Posterior cingulate gyrus (tissue), 11 donors: ENCODE results near the gene DNAJC16.
"Not testable (repeated sequence)": the region's sequence is repeated elsewhere in the genome, so short reads cannot be mapped to it uniquely, and the experiment has no call there.

Experiments
- DNase-seq, 10 donors: peaks; one replicate each; pipeline versions ENCODE4 v3.0.0 to v3.0.0-alpha.2; 2020 to 2021; ENCODE audit warnings: mixed read lengths in 3 of 10
- intact Hi-C: fragments of 100-400 bp; cut with DNase I; formaldehyde crosslinking; loops from one replicate; pipeline ENCODE4 v1.15.1; 2023

The DNAJC16 gene

DNA sequence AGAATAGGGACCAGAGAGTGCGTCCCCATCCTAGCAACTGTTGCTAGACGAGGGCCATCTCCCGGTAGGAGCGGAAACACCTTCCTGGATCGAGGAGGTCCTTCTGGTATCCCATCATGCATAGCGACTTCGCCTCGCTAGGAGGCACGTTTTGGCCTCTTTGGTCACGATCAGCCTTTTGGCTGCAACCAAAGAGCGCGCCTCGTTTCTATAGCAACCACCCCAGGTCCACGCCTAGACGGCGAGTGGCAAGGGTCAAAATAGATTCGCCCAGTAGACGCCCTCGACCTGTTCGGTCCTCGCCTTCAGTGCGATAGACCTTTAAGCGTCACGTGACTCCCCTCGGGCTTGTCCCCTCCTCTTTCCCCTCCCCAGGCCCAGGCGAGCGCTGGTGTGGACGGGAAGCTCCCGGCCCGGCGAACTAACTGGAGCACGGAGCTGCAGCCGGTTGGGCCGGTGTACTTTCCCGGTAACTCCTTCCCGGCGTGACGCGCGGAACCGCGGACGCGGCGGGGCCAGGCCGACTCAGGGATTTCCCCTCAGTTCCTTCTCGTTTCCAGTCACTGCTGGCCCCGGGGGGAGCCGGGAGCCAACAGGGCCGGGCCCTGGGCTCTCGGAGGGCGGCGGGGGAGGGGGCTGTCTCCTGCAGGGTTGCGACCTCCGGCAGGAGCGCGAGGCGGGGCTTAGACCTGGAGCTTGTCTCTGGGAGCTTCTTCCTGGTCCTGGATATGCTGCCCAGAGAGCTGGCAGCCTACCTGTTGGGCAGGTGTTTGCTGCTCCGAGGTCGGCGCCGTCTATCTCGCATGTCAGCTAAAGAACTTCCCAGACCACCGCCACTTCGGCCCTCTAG, at the start of gene DNAJC16:
Gene DNAJC16, plus strand, starts transcription at position 359 of the 850 bp plus-strand sequence. CDS start 2,258 bp downstream, outside the sequence.
- intact Hi-C loops = loop anchor here (2.0 to 5.0 kb wide), 2 partner anchors 76 to 90 kb away; partner anchors contain the start of gene DDI2
- DNase-seq = peak; percentile 97 to 100 (median 99)

DNA sequence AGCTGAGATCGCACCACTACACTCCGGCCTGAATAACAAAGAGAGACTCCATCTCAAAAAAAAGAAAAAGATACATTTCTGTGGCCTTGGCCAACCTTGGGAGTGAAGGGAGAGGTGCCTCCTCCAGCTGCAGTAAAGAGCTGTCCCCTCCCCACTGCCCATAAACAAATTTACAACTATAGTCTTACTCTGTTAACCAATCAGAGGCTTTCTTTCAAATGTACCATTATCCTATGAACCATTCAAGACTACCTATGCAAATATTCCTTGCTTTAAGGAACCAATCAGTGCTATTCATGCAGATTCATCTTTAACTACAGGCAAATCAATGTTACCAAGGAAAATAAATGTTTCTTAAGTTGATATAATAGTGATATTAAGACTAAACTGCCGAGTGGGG, 49.7 kb upstream of the DNAJC16 start:
- peak in 1 of 10 donors; percentile 4 for DNase-seq
- intact Hi-C loops = no loop called here

DNA sequence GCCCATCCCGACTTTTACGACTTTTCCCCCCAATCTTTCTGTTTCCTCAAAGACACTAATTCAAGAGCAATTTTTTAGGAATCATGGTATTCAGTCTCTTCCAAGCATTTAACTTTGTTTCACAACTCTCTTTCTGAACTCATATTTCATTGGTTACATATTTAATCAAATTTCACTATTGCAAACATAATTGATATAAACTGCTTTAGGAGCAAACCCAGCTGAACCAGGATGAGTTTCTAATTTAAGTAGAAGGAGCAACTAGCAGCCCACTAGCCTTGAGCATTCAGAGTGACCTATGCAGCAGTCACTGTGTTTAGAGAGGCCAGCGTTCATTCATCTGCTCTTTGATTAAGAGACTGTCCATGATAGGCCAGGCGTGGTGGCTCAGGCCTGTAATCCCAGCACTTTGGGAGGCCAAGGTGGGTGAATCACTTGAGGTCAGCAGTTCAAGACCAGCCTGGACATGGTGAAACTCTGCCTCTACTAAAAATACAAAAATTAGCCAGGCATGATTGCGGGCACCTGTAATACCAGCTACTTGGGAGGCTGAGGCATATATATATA, 48.9 kb upstream of the DNAJC16 start:
- peak in 1 of 10 donors; percentile 8 for DNase-seq
- intact Hi-C loops = no loop called here

DNA sequence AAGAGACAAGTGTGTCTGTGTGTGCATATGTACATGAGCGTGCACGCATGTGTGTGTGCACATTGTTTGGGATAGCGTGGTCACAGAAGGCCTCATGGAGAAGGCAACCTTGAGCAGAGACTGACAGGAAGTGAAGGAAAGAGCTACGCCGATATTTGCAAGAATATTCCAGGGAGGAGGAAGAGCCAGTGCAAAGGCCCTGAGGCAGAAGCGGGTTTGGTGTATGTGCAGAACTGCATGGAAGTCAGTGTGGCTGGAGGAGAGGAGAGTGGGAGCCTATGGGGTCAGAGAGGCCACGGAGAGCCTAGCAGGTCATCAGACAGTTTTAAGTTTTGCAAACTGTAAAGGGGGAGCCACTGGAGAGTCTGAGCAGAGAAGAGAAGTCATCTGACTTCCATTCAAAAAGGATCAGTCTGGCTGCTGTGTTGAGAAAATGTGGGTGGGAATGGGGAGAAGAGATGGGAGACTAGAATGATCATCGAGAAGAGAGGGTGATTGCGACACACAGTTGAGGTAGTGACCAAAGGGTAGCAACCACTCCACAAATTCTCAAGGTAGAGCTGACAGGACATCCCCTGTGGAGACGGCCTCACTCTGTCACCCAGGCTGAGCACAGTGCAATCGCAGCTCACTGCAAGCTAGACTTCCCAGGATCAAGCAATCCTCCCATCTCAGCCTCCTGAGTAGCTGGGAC, 46.8 kb upstream of the DNAJC16 start:
- intact Hi-C loops = no loop called here
- peak in 1 of 10 donors; percentile 28 for DNase-seq

DNA sequence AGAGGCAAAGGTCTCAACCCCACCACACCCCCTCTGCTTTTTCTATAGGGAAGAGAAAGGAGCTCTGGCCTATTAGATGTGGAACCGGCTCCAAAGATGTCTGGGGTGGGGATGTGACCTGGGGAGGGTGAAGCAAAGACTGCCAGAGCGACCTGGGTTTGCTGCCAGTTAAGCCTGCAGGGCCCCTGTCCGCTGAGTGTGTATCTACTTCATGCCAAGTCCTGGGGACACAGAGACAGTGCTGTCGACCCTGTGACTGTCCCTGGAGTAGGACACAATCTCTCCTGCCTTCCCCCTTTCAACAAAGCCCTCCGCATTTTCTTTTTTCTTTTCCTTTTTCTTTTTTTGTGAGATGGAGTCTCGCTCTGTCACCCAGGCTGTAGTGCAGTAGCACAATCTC, 44.2 kb upstream of the DNAJC16 start:
- DNase-seq = peak in 1 of 10 donors; percentile 48
- intact Hi-C loops = not testable (repeated sequence)

DNA sequence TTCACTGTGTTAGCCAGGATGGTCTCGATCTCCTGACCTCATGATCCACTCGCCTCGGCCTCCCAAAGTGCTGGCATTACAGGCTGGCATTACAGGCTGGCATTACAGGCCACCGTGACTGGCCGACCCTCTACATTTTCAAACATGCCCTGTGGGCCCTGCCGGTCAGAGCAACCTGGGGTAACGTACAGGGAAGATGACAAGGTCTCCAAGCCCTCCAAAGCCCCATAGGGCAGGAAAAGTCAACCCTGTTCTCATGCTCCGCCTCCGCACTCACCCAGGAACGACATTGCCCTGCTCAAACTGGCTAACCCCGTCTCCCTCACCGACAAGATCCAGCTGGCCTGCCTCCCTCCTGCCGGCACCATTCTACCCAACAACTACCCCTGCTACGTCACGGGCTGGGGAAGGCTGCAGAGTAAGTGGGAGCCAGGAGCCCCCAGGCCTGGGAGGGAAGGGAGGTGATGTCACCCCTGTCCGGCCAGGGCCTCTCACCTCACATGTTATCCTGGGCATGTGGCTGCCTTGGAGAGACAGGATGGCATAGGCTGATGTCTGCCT, 43.6 kb upstream of the DNAJC16 start:
- DNase-seq = peak in 1 of 10 donors; percentile 60
- intact Hi-C loops = not testable (repeated sequence)

DNA sequence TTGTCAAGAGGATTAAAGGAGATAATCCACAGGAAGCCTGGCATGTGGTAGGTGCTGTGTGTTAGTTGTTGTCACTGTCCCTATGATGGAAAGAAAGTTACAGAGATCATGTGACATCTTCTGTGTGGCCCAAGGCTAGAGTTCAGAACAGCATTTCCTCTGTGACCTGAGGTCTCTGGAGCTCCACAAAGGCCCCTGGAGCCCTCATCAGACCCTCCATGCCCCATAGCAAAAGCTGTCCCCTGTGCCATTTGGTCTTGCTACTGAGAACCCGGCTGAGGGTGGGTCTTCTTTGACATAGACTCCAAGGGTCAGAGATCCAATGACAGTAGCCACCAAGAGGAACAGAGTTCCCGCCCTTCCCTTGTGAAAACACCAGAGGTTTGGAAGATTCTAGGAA, 42.7 kb upstream of the DNAJC16 start:
- intact Hi-C loops = no loop called here

DNA sequence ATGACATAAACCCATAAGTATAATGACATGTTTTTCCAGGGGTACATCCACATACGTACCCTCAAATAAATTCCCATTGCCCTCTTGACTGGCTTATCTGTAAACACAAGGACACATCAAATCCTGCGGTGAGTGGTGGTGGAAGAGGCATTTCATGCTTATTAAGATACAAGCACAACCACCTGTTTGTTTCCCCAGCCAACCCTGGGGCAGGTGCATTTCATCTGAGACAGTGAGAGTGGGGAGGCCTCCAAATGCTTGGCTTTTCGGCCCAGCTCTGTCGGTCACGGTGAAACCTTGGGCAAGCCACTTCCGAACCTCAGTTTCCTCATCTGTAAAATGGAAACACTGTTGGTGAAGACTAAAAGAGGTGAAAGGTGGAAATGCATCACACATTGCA, 42.2 kb upstream of the DNAJC16 start:
- DNase-seq = peak in 1 of 10 donors; percentile 31
- intact Hi-C loops = not testable (repeated sequence)

More for the DNA sequence above, 42.7 kb upstream of the DNAJC16 start:
- peak in 1 of 10 donors; percentile 5 for DNase-seq

DNA sequence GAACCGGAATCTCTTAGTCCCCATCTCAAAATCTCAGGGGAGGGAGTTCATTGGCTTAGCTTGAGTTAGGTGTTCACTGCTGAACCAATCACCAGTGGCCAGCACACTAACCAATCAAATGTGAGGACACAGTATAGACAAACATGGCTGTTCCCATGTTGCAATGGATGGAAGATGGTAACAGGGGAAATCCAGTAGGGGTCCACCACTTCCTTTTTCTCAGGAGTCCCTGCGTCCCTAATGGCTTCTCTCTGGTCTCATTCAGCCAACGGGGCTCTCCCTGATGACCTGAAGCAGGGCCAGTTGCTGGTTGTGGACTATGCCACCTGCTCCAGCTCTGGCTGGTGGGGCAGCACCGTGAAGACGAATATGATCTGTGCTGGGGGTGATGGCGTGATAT, 41.0 kb upstream of the DNAJC16 start:
- DNase-seq = peak in 1 of 10 donors; percentile 55
- intact Hi-C loops = no loop called here

DNA sequence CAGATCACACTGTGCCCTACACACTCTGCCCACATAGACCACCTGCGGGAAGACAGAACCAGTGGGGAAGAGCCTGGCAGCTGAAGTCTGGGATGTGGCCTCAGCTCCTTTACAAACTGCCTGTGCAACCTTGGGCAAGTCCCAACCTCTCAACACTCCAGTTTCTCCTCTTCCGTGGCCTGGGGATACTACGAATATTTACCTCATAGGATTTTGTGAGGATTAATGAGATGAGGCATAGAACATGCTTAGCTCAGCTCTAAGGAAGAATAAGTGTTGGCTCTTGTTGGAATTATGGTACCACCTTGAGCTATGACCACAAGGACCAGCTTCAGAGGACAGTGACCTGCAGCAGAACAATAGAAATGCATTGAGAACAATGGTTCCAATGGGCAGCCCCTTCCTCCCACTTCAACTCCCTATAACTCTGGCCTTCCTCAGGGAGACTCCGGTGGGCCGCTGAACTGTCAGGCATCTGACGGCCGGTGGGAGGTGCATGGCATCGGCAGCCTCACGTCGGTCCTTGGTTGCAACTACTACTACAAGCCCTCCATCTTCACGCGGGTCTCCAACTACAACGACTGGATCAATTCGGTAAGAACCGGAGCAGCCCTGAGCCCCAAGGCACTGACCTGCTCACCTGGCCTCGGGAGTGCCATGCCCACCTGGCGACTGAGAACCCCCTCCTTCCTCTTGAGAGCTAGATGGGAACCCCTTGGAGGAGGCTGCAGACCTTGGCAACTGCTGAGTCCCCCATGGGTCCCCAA, 39.6 kb upstream of the DNAJC16 start:
- intact Hi-C loops = not testable (repeated sequence)
- peak in 2 of 10 donors; percentile 64 to 73 for DNase-seq

DNA sequence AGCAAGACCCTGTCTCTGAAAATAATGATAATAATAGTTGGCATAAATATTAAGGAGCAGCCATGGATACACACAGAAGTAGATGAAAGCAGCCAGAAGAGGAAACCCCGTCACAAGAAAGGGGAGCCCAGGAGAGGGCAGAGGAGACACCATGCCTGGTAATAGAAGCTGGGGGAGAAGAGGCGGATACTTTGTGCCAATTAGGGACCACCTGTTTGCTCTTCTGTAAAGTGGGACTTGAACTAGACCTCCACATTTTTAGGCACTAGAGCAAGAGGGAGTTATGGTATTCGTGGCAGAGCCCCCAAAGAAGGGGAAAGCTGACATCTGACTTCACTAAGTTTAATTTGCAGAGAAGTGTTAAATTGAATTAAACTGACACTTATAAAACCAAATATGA, 38.3 kb upstream of the DNAJC16 start:
- intact Hi-C loops = no loop called here
- peak in 1 of 10 donors; percentile 7 for DNase-seq

DNA sequence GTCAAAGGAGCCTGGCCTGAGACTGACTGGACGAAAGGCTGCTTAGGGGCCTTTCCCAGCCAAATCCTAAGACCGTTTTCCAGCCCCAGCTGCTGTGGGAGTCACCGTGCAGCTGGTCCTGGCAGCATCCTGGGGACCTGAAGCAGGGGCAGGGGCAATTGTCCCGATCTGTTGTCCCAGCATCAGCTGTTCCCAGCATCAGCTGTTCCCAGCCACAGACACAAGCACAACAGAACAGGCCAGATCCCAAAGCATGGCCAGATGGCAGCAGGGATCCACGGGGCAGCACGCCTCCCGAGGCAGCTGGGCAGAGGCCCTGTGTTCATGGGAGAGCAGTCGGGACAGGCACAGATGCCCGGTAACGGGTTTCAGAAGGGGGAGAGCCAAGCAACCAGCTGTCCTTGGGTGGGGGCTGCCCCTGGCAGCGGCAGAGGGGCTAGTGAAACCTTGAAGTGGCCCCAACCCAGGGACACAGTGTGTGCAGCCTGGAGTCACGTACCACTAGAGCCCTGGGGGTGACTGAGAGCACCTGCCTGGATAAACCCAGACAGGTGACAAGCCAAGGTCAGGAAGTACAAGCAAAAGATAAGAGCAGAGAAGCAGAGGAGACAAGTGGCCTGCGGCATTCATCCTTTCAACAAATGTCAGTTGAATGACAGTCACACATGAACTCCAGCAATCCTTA, 37.5 kb upstream of the DNAJC16 start:
- intact Hi-C loops = no loop called here
- DNase-seq = peak in 9 of 10 donors; percentile 11 to 89 (median 49)

DNA sequence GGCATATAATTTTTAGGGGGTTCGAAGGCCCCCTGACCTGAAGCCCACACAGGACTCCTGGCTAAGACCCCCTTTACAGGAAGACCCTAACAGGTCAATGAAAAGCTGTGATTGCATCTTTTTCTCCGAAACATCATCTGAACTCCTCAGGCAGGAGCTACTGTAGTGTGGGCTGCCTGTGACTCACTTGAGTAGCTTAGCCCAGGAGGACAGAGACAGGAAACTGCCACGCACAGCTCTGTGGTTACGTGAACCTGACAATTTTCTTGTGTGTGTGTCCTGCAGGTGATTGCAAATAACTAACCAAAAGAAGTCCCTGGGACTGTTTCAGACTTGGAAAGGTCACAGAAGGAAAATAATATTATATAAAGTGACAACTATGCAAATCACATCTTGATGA, 35.6 kb upstream of the DNAJC16 start:
- intact Hi-C loops = not testable (repeated sequence)

DNA sequence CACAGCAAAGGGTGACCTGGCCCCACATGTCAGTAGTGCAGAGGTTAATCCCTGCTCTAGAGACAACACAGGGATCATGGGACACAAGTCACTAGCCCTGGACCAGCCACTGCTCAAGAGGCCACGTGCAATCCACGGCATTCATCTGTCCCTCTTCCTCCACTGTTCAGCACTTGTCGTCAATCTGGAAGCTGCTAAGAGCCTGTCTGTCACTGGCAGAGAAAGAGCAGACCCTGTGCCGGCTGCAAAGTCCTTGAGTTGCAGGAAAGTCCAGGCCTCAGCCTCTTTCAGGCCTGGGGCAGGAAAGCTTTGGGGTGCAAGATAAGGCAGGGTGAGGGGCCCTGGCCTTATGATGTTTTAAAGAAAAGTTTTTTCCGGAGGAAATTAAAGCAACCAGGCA, 34.1 kb upstream of the DNAJC16 start:
- peak in 2 of 10 donors; percentile 51 to 58 for DNase-seq
- intact Hi-C loops = no loop called here

More for the DNA sequence above, 35.6 kb upstream of the DNAJC16 start:
- peak in 2 of 10 donors; percentile 37 to 59 for DNase-seq

DNA sequence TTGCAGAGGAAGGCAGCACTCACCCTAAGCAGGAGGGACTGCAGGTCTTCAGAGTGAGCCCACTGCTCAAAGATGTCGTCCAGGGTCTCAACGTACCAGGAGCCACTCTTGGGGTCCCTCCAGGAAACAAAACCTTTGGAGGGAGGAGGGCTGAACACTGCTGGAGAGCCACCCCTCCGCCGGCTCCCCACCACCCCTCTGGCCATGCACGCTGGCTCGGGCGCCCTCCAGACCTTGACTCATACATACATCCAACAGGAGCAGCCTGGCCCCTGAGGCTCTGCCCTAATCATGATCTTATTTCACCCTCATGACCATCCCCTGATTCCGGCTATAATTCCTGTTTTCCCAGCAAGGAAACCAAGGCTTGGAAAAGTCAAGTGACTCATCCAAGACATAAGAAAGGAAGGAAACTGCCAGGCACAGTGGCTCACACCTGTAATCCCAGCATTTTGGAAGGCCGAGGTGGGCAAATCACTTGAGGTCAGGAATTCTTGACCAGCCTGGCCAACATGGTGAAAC, 32.7 kb upstream of the DNAJC16 start:
- DNase-seq = peak in 2 of 10 donors; percentile 15 to 51
- intact Hi-C loops = no loop called here

DNA sequence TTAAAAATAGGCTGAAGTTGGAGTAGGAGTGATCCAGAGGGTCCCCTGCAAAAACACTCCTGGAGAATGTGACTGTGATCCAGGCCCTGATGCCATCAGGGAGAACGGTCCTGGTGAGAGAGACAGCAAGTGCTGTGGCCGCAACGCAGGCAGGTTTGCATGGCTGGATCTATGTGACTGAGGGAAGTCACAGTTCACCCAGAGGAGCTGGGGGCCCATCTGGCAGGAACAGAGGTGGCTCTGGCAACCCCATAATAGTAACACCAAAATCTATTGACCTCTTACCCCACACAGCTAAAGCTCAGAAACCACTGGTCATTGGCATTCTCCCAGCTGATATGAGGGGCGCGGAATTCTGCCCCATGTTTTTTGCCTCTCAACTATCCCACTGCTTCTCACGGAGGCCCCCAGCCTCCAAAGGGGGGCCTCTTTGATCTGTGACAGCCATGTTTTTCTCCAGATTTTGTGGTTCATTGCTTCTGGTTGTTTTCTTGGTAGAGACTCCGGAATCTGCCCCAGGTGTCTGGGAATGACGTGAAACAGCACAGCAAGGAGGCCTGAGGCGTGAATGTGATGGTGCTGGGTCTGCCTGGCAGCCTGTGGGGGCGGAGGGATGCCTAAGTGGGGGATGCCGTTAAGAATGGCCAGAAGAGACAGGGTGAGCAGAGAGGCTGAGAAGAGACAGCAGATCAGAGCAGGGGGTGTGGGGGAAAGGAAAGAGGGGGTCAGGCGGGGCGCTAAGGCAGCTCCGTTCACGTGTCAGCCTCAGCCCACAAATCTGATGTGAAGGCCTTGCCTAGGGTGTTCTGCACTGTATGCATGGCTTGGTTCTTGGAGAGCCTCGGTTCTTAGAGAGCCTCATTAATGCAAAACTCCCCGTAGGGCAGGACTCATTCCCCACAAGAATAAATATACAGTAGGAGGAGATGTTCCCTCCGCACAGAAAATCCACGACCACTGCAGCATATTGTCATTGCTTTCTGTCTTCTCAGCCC, 26.2 kb upstream of the DNAJC16 start:
- intact Hi-C loops = no loop called here

DNA sequence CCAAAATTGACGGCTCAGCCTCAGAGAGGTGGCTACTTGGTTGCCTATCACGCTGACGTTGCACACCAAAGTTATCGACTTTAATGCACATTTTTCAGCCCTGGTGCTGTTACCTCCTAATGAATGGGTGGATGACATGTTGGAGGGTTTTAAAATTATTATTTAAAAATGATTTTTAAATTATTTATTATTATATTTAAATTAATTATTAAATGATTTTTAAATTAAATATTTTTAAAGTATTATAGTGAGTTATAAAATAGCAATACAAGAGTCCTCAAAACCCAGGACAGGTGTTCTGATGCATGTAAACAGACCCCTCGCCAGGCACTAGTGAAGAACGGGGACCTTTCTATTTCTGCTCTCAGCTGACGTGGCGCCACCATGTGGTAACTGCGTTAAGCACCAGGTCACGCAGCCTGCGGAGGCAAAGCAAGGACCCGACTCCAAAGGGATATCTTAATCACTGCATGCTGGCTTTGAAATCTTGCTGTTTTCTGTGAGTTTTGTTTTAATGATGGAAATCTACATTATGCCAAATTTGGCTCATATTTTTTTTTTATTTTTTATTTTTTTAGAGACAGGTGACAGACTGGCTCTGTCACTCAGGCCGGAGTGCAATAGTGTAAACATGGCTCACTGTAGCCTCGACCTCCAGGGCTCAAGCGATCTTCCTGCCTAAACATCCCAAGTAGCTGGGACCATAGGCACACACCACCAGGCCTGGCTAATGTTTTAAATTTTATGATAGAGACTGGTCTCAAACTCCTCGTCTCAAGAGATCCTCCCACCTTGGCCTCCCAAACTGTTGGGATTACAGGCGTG, 25.2 kb upstream of the DNAJC16 start:
- intact Hi-C loops = no loop called here
- peak in 8 of 10 donors; percentile 34 to 90 (median 53) for DNase-seq

More for the DNA sequence above, 26.2 kb upstream of the DNAJC16 start:
- DNase-seq = peak in 3 of 10 donors; percentile 13 to 72 (median 44)
